SK-N-MC (cell line): Measurements from ENCODE around the gene CUTC.

ENCODE experiments used
- EZH2 ChIP-seq: fragments of 200-600 bp; sonication (generic); IDR thresholded peaks from one replicate; pipeline ENCODE4 v1.6.1; 2017; ENCODE audit warnings: antibody characterized with exemption
- FOXP2 ChIP-seq: optimal IDR thresholded peaks from 2 replicates; pipeline ENCODE3; 2011; ENCODE audit warnings: mild to moderate bottlenecking, moderate library complexity; ENCODE audit not compliant: insufficient read depth; ENCODE audit errors: extremely low read length, control extremely low read depth
- POLR2AphosphoS5 ChIP-seq: IDR thresholded peaks from 2 replicates; pipeline ENCODE4 v1.6.1; 2012; ENCODE audit warnings: mild to moderate bottlenecking, low read depth, low read length, borderline replicate concordance

DNA sequence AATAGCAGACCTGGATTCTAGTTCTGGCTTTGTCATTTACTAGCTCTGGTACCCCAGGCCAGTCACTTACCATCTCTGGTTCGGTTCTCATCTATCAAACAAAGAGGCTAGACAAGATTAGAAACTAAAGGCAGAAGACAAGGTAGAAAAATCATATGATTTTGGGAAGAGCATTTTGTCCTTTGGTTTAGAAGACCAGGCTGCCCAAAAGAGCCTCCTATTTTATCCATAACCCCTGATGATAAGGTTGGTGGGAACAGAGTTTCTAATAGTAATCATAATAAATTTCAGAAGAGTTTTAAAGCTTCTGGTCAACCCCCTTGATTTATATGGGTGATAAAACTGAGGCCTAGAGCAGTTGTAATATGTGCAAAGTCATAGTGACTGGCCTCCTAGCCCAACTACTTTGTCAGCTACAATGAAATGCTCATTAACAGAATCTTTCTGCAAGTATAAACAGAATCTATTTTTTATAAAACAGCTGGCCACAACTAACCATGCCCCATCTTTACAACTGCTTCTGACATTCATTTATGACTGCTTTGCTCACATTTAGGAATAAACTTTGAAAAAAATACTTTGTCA, 23.5 kb upstream of the CUTC start:
- no peak for TF ChIP-seq POLR2AphosphoS5
- TF ChIP-seq EZH2, result no peak
- no peak for TF ChIP-seq FOXP2
